H1 (cell line): ENCODE measurements around the gene RBM19. TPM values are rescaled to one million over a fixed set of nuclear protein-coding genes. Genes with fewer than 3 reads are reported as not detected.

Experiments
- ASH2L ChIP-seq: fragments of 200-600, 300-600 bp; sonication (generic); IDR thresholded peaks from one replicate; pipeline ENCODE4 v1.7.1; 2017; ENCODE audit warnings: low read length
- BACH1 ChIP-seq: IDR thresholded peaks from 2 replicates; pipeline ENCODE4 v1.6.1; 2012; ENCODE audit warnings: low read length, improper control_type of control experiment
- BCL11A ChIP-seq, 2 experiments: IDR thresholded peaks; one replicate each; pipeline ENCODE4 v1.6.1; 2011; ENCODE audit warnings: low read depth in 2 of 2, low read length in 2 of 2, mild to moderate bottlenecking in 2 of 2
- CEBPB ChIP-seq: IDR thresholded peaks from 2 replicates; pipeline ENCODE4 v1.6.1; 2012; ENCODE audit warnings: low read depth, low read length
- CHD1 ChIP-seq: IDR thresholded peaks from 2 replicates; pipeline ENCODE4 v1.6.1; 2012; ENCODE audit warnings: low read depth, low read length, improper control_type of control experiment
- CREB1 ChIP-seq: IDR thresholded peaks from 2 replicates; pipeline ENCODE4 v1.6.1; 2012; ENCODE audit warnings: inconsistent platforms
- CTBP2 ChIP-seq: IDR thresholded peaks from 2 replicates; pipeline ENCODE4 v1.7.0; 2011; ENCODE audit warnings: borderline replicate concordance, mild to moderate bottlenecking, moderate library complexity, mixed read lengths, low read length; ENCODE audit not compliant: insufficient read depth, insufficient read length
- FOSL1 ChIP-seq: IDR thresholded peaks from 2 replicates; pipeline ENCODE4 v1.6.1; 2011; ENCODE audit warnings: mild to moderate bottlenecking, low read depth, low read length, moderate library complexity; ENCODE audit not compliant: insufficient read depth
- GTF2F1 ChIP-seq: IDR thresholded peaks from 2 replicates; pipeline ENCODE4 v1.6.1; 2012; ENCODE audit warnings: low read depth, low read length, improper control_type of control experiment, borderline replicate concordance
- HDAC2 ChIP-seq, 2 experiments: fragments of 300-600 bp in 1 of 2; sonication (generic) in 1 of 2; IDR thresholded peaks; 2 replicates each; pipeline ENCODE4 v1.6.1; 2011 to 2012; ENCODE audit warnings: low read depth in 2 of 2, low read length in 2 of 2, mild to moderate bottlenecking in 2 of 2, moderate library complexity in 2 of 2, borderline replicate concordance in 1 of 2, inconsistent platforms in 1 of 2
- MAFK ChIP-seq: IDR thresholded peaks from 2 replicates; pipeline ENCODE4 v1.6.1; 2012; ENCODE audit warnings: low read depth, mild to moderate bottlenecking, improper control_type of control experiment, low read length
- NRF1 ChIP-seq: IDR thresholded peaks from 2 replicates; pipeline ENCODE4 v1.6.1; 2011; ENCODE audit warnings: mild to moderate bottlenecking, low read depth, low read length, improper control_type of control experiment
- RAD21 ChIP-seq, 2 experiments: IDR thresholded peaks in 1 of 2; conservative IDR thresholded peaks in 1 of 2; 2 replicates each; pipeline ENCODE4 v1.6.1; 2011; ENCODE audit warnings: low read depth in 2 of 2, low read length in 2 of 2, improper control_type of control experiment in 1 of 2, inconsistent platforms in 1 of 2, mild to moderate bottlenecking in 1 of 2, moderate library complexity in 1 of 2
- SIN3A ChIP-seq, 2 experiments: IDR thresholded peaks in 1 of 2; conservative IDR thresholded peaks in 1 of 2; 2 replicates each; pipeline ENCODE4 v1.6.1; 2011 to 2012; ENCODE audit warnings: low read length in 2 of 2, improper control_type of control experiment in 1 of 2, low read depth in 1 of 2, mild to moderate bottlenecking in 1 of 2
- SIX5 ChIP-seq: IDR thresholded peaks from 2 replicates; pipeline ENCODE4 v1.6.1; 2011; ENCODE audit warnings: mild to moderate bottlenecking, low read depth, low read length
- SP4 ChIP-seq: IDR thresholded peaks from 2 replicates; pipeline ENCODE4 v1.6.1; 2012; ENCODE audit warnings: low read length, inconsistent platforms
- TAF7 ChIP-seq: optimal IDR thresholded peaks from 2 replicates; pipeline ENCODE3; 2011; ENCODE audit warnings: low read depth, mild to moderate bottlenecking, inconsistent platforms, low read length, moderate library complexity, borderline replicate concordance
- TBP ChIP-seq: IDR thresholded peaks from 2 replicates; pipeline ENCODE4 v1.6.1; 2011; ENCODE audit warnings: low read depth, low read length, improper control_type of control experiment
- TCF12 ChIP-seq: IDR thresholded peaks from 2 replicates; pipeline ENCODE4 v1.6.1; 2011; ENCODE audit warnings: low read depth, mild to moderate bottlenecking, low read length
- polyA plus RNA-seq, 7 experiments: library from polyadenylated mRNA; depleted of rRNA in 3 of 7; stranded (reverse) in 5 of 7; unstranded in 2 of 7; fragments of >200 nt in 5 of 7; fragments of 200-250 nt in 2 of 7; gene quantifications; 1 replicate in 5 of 7; 2 replicates in 1 of 7; 4 replicates in 1 of 7; pipeline versions ENCODE4 v1.2.1 to v1.2.3, GENCODE V29; 2011 to 2013; ENCODE audit warnings: missing spikeins in 2 of 7, mixed read lengths in 2 of 7
- total RNA-seq: library from RNA; stranded (reverse); fragmentation: NEBNext Ultra II Directional; extraction: Animal tissue kit (Norgen Biotek cat#: 25700); gene quantifications from 2 replicates; pipeline ENCODE4 v1.2.1, GENCODE V29; 2021
- TF ChIP-seq, protein P1 (sequence below): IDR thresholded peaks from 2 replicates; pipeline ENCODE4 v1.6.1; 2012; ENCODE audit warnings: inconsistent platforms
- TF ChIP-seq, protein P2 (sequence below): IDR thresholded peaks from 2 replicates; pipeline ENCODE4 v1.6.1; 2012; ENCODE audit warnings: low read length, inconsistent platforms
- TF ChIP-seq, protein P3 (sequence below): IDR thresholded peaks from 2 replicates; pipeline ENCODE4 v1.6.1; 2012; ENCODE audit warnings: inconsistent platforms

The RBM19 gene
- total and polyA plus RNA-seq, 2 of the 8 experiments (the other 6 are each of a cell fraction or from before 2014, with no cell fraction given): 23.4 to 61.9 TPM

DNA sequence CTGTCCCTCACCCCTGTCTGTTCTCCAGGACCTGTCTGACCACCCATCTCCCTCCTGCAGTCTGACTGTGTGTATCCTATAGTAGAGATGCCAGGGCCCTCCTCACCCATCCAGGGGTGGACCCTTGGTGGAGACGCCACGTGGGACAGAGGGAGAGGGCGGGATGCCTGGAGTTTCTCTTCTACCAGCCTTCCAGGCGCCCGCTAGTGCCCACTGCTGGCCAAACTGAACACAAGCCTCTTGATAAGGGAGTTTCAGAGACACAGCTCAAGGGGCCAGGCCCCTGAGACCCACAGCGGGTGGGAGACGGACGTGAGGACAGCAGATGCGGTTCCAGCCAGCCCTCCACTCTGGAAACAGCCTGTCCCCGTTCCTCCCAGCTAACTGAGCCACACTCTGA lies 147.3 kb downstream of the RBM19 start (continued):
- no peak for TF ChIP-seq BCL11A (IDR thresholded peaks at IDR 0.05; ENCODE audit: low read depth in 2 of 2, low read length in 2 of 2)
- no peak for TF ChIP-seq SIX5
- TF ChIP-seq SP4: no peak
- TF ChIP-seq CREB1: no peak
- TF ChIP-seq TAF7: no peak
- no peak for TF ChIP-seq CEBPB
- no peak for TF ChIP-seq BACH1
- TF ChIP-seq CHD1: no peak
- 0 out of 4 replicates have a peak, but pooled peaks of 1 of the 2 experiments have one; percentile 38 for TF ChIP-seq HDAC2 (IDR thresholded peaks at IDR 0.05; ENCODE audit: borderline replicate concordance in 1 of 2, low read depth in 2 of 2, low read length in 2 of 2)
- TF ChIP-seq ASH2L: no peak
- 0 out of 4 replicates have a peak, but pooled peaks of 1 of the 2 experiments have one; percentile 8 for TF ChIP-seq SIN3A (conservative IDR thresholded peaks at IDR 0.05 in 1 of 2, IDR thresholded peaks at IDR 0.05 in 1 of 2; ENCODE audit: low read depth in 1 of 2, low read length in 2 of 2)
- TF ChIP-seq GTF2F1: no peak
- no peak for TF ChIP-seq FOSL1
- no peak for TF ChIP-seq MAFK
- TF ChIP-seq TCF12: no peak
- no peak for TF ChIP-seq CTBP2
- TF ChIP-seq TBP: no peak
- TF ChIP-seq RAD21 (IDR thresholded peaks at IDR 0.05 in 1 of 2, conservative IDR thresholded peaks at IDR 0.05 in 1 of 2; ENCODE audit: low read depth in 2 of 2, low read length in 2 of 2): peak; percentile 72 to 84
- TF ChIP-seq, protein P1, sequence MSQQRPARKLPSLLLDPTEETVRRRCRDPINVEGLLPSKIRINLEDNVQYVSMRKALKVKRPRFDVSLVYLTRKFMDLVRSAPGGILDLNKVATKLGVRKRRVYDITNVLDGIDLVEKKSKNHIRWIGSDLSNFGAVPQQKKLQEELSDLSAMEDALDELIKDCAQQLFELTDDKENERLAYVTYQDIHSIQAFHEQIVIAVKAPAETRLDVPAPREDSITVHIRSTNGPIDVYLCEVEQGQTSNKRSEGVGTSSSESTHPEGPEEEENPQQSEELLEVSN: peak; percentile 73; the same call in 1 of the 2 replicates
- TF ChIP-seq, protein P2, sequence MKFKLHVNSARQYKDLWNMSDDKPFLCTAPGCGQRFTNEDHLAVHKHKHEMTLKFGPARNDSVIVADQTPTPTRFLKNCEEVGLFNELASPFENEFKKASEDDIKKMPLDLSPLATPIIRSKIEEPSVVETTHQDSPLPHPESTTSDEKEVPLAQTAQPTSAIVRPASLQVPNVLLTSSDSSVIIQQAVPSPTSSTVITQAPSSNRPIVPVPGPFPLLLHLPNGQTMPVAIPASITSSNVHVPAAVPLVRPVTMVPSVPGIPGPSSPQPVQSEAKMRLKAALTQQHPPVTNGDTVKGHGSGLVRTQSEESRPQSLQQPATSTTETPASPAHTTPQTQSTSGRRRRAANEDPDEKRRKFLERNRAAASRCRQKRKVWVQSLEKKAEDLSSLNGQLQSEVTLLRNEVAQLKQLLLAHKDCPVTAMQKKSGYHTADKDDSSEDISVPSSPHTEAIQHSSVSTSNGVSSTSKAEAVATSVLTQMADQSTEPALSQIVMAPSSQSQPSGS: no peak
- TF ChIP-seq, protein P3, sequence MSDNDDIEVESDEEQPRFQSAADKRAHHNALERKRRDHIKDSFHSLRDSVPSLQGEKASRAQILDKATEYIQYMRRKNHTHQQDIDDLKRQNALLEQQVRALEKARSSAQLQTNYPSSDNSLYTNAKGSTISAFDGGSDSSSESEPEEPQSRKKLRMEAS: peak; percentile 57
- TF ChIP-seq NRF1: no peak
